ENCODE measurements around the gene GRAMD1A. TPM values are rescaled to one million over a fixed set of nuclear protein-coding genes. Genes with fewer than 3 reads are reported as not detected.

Gene GRAMD1A
- total RNA-seq, 1 experiment from 2014 or later: 32.8 TPM

GRCh38 chr19:35068941-35069634 is 69.0 kb downstream of the GRAMD1A start:
- Histone ChIP-seq H3K27me3 (ENCODE audit: low read length) (no peaks in the 10 kb centered on the region), H3K4me2 (ENCODE audit: low read length) (peak overlapping the region; percentile 71), H3K36me3 (ENCODE audit: low read depth, low read length) (no peaks in the 10 kb centered on the region), H3K4me3 (ENCODE audit: low read length) (peak overlapping the region; percentile 31; the same call in 1 of the 2 replicates), H3K4me1 (ENCODE audit: insufficient read depth, low read length) (peaks cover 12% of the 10 kb centered on the region), H4K20me1 (ENCODE audit: low read length) (no peaks in the 10 kb centered on the region), H2AFZ (ENCODE audit: low read length) (no peak overlapping the region), H3K27ac (ENCODE audit: low read length) (peak overlapping the region; percentile 20; the same call in 1 of the 2 replicates), H3K9me2 (replicated peaks; ENCODE audit: low read length) (no peaks in the 10 kb centered on the region), H3K79me2 (ENCODE audit: low read length) (no peaks in the 10 kb centered on the region), H3K9me3 (ENCODE audit: low read length) (no peaks in the 10 kb centered on the region), H3F3A (ENCODE audit: low read length, unreplicated experiment) (no peaks in the 10 kb centered on the region), H3K9ac (ENCODE audit: low read length) (no peak overlapping the region)
- BruUV-seq (replicated peaks): no TSS peak
- CTCF ChIA-PET: no interaction called here
- DNase-seq (no peak), ATAC-seq (no peak)
- TF ChIP-seq, protein P1, sequence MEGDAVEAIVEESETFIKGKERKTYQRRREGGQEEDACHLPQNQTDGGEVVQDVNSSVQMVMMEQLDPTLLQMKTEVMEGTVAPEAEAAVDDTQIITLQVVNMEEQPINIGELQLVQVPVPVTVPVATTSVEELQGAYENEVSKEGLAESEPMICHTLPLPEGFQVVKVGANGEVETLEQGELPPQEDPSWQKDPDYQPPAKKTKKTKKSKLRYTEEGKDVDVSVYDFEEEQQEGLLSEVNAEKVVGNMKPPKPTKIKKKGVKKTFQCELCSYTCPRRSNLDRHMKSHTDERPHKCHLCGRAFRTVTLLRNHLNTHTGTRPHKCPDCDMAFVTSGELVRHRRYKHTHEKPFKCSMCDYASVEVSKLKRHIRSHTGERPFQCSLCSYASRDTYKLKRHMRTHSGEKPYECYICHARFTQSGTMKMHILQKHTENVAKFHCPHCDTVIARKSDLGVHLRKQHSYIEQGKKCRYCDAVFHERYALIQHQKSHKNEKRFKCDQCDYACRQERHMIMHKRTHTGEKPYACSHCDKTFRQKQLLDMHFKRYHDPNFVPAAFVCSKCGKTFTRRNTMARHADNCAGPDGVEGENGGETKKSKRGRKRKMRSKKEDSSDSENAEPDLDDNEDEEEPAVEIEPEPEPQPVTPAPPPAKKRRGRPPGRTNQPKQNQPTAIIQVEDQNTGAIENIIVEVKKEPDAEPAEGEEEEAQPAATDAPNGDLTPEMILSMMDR (conservative IDR thresholded peaks at IDR 0.05; ENCODE audit: low read depth, low read length): no peak
- no peak for TF ChIP-seq EZH2phosphoT487 (IDR thresholded peaks at IDR 0.05; ENCODE audit: borderline replicate concordance, low read length)
- no peak for TF ChIP-seq EZH2 (IDR thresholded peaks at IDR 0.05; ENCODE audit: low read length, unreplicated experiment)
- intact Hi-C loops (cut with micrococcal nuclease): loop anchor here (5.0 kb wide), 1 partner anchor 73 kb away; the partner anchor contains the start of gene FXYD7
- POLR2A ChIA-PET (ENCODE audit: unreplicated experiment): no interaction called here

- H3K4me2 ChIP-seq (ENCODE audit: low read length): no peak overlapping the region
- no TSS peak for BruUV-seq (replicated peaks)
- H3F3A ChIP-seq (ENCODE audit: low read length, unreplicated experiment): no peaks in the 10 kb centered on the region
- ChIA-PET CTCF (no interaction called here), POLR2A (ENCODE audit: unreplicated experiment) (no interaction called here)
- ATAC-seq: no peak
- no peak overlapping the region for H3K4me3 ChIP-seq (ENCODE audit: low read length)
- H3K27ac ChIP-seq (ENCODE audit: low read length): no peak overlapping the region
- intact Hi-C loops (cut with micrococcal nuclease): loop anchor here (5.0 kb wide), 1 partner anchor 73 kb away; the partner anchor contains the start of gene FXYD7
- no peaks in the 10 kb centered on the region for H4K20me1 ChIP-seq (ENCODE audit: low read length)
- H3K9me2 ChIP-seq (replicated peaks; ENCODE audit: low read length): no peaks in the 10 kb centered on the region
- H3K9ac ChIP-seq (ENCODE audit: low read length): no peak overlapping the region
- no peaks in the 10 kb centered on the region for H3K36me3 ChIP-seq (ENCODE audit: low read depth, low read length)
- DNase-seq: no peak
- no peaks in the 10 kb centered on the region for H3K9me3 ChIP-seq (ENCODE audit: low read length)
- no peaks in the 10 kb centered on the region for H3K79me2 ChIP-seq (ENCODE audit: low read length)
- peaks cover 11% of the 10 kb centered on the region for H3K4me1 ChIP-seq (ENCODE audit: insufficient read depth, low read length)
- H2AFZ ChIP-seq (ENCODE audit: low read length): no peak overlapping the region
- TF ChIP-seq, protein P1 (conservative IDR thresholded peaks at IDR 0.05; ENCODE audit: low read depth, low read length): no peak
- no peak for TF ChIP-seq EZH2 (IDR thresholded peaks at IDR 0.05; ENCODE audit: low read length, unreplicated experiment)
- no peak for TF ChIP-seq EZH2phosphoT487 (IDR thresholded peaks at IDR 0.05; ENCODE audit: borderline replicate concordance, low read length)
- no peaks in the 10 kb centered on the region for H3K27me3 ChIP-seq (ENCODE audit: low read length)
Observed at GRCh38 chr19:35069696-35070095, 69.6 kb downstream of the GRAMD1A start.

- no TSS peak for BruUV-seq (replicated peaks)
- no peak for TF ChIP-seq EZH2 (IDR thresholded peaks at IDR 0.05; ENCODE audit: low read length, unreplicated experiment)
- no peak for TF ChIP-seq EZH2phosphoT487 (IDR thresholded peaks at IDR 0.05; ENCODE audit: borderline replicate concordance, low read length)
- TF ChIP-seq, protein P1 (conservative IDR thresholded peaks at IDR 0.05; ENCODE audit: low read depth, low read length): no peak
- ATAC-seq (no peak), DNase-seq (no peak)
- Histone ChIP-seq H2AFZ (ENCODE audit: low read length) (no peak overlapping the region), H3F3A (ENCODE audit: low read length, unreplicated experiment) (no peaks in the 10 kb centered on the region), H3K27ac (ENCODE audit: low read length) (no peak overlapping the region), H3K36me3 (ENCODE audit: low read depth, low read length) (no peaks in the 10 kb centered on the region), H3K4me2 (ENCODE audit: low read length) (no peak overlapping the region), H3K9me2 (replicated peaks; ENCODE audit: low read length) (no peaks in the 10 kb centered on the region), H3K9ac (ENCODE audit: low read length) (no peak overlapping the region), H3K27me3 (ENCODE audit: low read length) (no peaks in the 10 kb centered on the region), H4K20me1 (ENCODE audit: low read length) (no peaks in the 10 kb centered on the region), H3K9me3 (ENCODE audit: low read length) (no peaks in the 10 kb centered on the region), H3K4me1 (ENCODE audit: insufficient read depth, low read length) (peaks cover 11% of the 10 kb centered on the region), H3K4me3 (ENCODE audit: low read length) (no peak overlapping the region), H3K79me2 (ENCODE audit: low read length) (no peaks in the 10 kb centered on the region)
- ChIA-PET POLR2A (ENCODE audit: unreplicated experiment) (no interaction called here), CTCF (no interaction called here)
- intact Hi-C loops (cut with micrococcal nuclease): no loop called here
Observed at GRCh38 chr19:35070471-35070870, 70.3 kb downstream of the GRAMD1A start.
